ENCODE measurements around the gene RAB40C.

GRCh38 chr16:575354-576196 is 14.3 kb upstream of the RAB40C start:
- no peak for TF ChIP-seq CTCF (IDR thresholded peaks at IDR 0.05)
- TF ChIP-seq POLR2A (IDR thresholded peaks at IDR 0.05) = no peak
